Gastrocnemius medialis (tissue), 4 donors: Measurements from ENCODE around the gene CLEC2L. TPM values are rescaled to one million over a fixed set of nuclear protein-coding genes. Genes with fewer than 3 reads are reported as not detected.

Experiments
- ATAC-seq, 2 donors: fragments of 150-250 bp; one replicate each; pipeline ENCODE4 v1.9.1; 2016
- DNase-seq, 2 donors: peaks; one replicate each; pipeline ENCODE4 v3.0.0-alpha.2; 2019
- H3K27ac ChIP-seq, 4 donors: fragments of 200-600 bp; sonication (generic); 1 replicate in 1 of 4; 2 replicates in 3 of 4; pipeline ENCODE4 v1.5.1; 2016 to 2018; ENCODE audit warnings: mild to moderate bottlenecking in 2 of 4, moderate library complexity in 1 of 4
- H3K27me3 ChIP-seq, 3 donors: fragments of 200-600 bp; sonication (generic) in 2 of 3; 1 replicate in 1 of 3; 2 replicates in 2 of 3; pipeline versions ENCODE4 v1.5.1 to v1.6.0; 2016 to 2019; ENCODE audit warnings: mild to moderate bottlenecking in 1 of 3, moderate library complexity in 1 of 3
- H3K36me3 ChIP-seq, 2 donors: fragments of 200-600 bp; sonication (generic) in 1 of 2; one replicate each; pipeline ENCODE4 v1.5.1; 2017 to 2018
- H3K4me1 ChIP-seq, 2 donors: fragments of 200-600 bp; sonication (generic) in 1 of 2; one replicate each; pipeline ENCODE4 v1.5.1; 2016 to 2017; ENCODE audit warnings: mild to moderate bottlenecking in 2 of 2
- H3K4me3 ChIP-seq, 4 donors: fragments of 200-600 bp; sonication (generic) in 3 of 4; 1 replicate in 1 of 4; 2 replicates in 3 of 4; pipeline ENCODE4 v1.5.1; 2016 to 2019; ENCODE audit warnings: mild to moderate bottlenecking in 2 of 4
- H3K9me3 ChIP-seq, 3 donors: fragments of 200-600 bp; sonication (generic) in 2 of 3; 1 replicate in 1 of 3; 2 replicates in 2 of 3; pipeline ENCODE4 v1.5.1; 2016 to 2019
- CTCF ChIP-seq, 5 experiments: fragments of 450-650 bp in 3 of 5; fragments of 200-600 bp in 2 of 5; sonication (generic) in 2 of 5; IDR thresholded peaks in 4 of 5; conservative IDR thresholded peaks in 1 of 5; 1 replicate in 4 of 5; 2 replicates in 1 of 5; pipeline ENCODE4 v1.5.1; 2016 to 2019; ENCODE audit warnings: antibody characterized with exemption in 5 of 5, mild to moderate bottlenecking in 3 of 5, moderate library complexity in 3 of 5
- POLR2A ChIP-seq, 2 donors: fragments of 450-650 bp; IDR thresholded peaks; one replicate each; pipeline ENCODE4 v1.6.1; 2017; ENCODE audit warnings: antibody characterized with exemption in 2 of 2, mild to moderate bottlenecking in 2 of 2, moderate library complexity in 2 of 2
- in situ Hi-C, 4 donors: fragments of 200-750 bp; cut with MboI; loops; one replicate each; pipeline versions ENCODE4 v1.15.0 to v1.8.0; 2017; ENCODE audit warnings: low sequenced_read_pairs in 4 of 4
- intact Hi-C: fragments of 100-400 bp; cut with DNase I; formaldehyde crosslinking; loops from one replicate; pipeline ENCODE4 v1.15.1; 2023; ENCODE audit warnings: low total_unique reads
- total RNA-seq, 4 donors: library from RNA; depleted of rRNA; stranded (reverse); fragments of >200 nt; gene quantifications; one replicate each; pipeline versions ENCODE4 v1.1.0 to v1.2.3, GENCODE V29; 2016

Gene CLEC2L
- total RNA-seq, 4 donors from 2014 or later = 0.18 TPM; not detected in 3

GRCh38 chr7:139481364-139481763 is 42.1 kb upstream of the CLEC2L start:
- in situ Hi-C loops (loop anchor here in 1 of 4 donors (25.0 kb wide), 1 partner anchor 331 kb away; no protein-coding TSS in a partner anchor), intact Hi-C loops (no loop called here)
- ATAC-seq = no peak
- Histone ChIP-seq H3K27me3 (peaks cover 28 to 39% (median 33%) of the 10 kb centered on the region in 3 donors), H3K4me1 (peaks cover 0 to 8% of the 10 kb centered on the region in 2 donors), H3K4me3 (no peak overlapping the region), H3K9me3 (no peaks in the 10 kb centered on the region), H3K36me3 (no peaks in the 10 kb centered on the region), H3K27ac (no peak overlapping the region)
- no peak for DNase-seq
- no peak for TF ChIP-seq POLR2A (IDR thresholded peaks at IDR 0.05)
- TF ChIP-seq CTCF (IDR thresholded peaks at IDR 0.05 in 4 of 5, conservative IDR thresholded peaks at IDR 0.05 in 1 of 5) = no peak

GRCh38 chr7:139482122-139482521 is 41.4 kb upstream of the CLEC2L start:
- no peak for ATAC-seq
- Histone ChIP-seq H3K27ac (no peak overlapping the region), H3K36me3 (no peaks in the 10 kb centered on the region), H3K27me3 (peaks cover 28 to 39% (median 33%) of the 10 kb centered on the region in 3 donors), H3K9me3 (no peaks in the 10 kb centered on the region), H3K4me3 (no peak overlapping the region), H3K4me1 (peaks cover 0 to 8% of the 10 kb centered on the region in 2 donors)
- TF ChIP-seq POLR2A (IDR thresholded peaks at IDR 0.05) (no peak), CTCF (IDR thresholded peaks at IDR 0.05 in 4 of 5, conservative IDR thresholded peaks at IDR 0.05 in 1 of 5) (no peak)
- intact Hi-C loops = no loop called here
- in situ Hi-C loops = loop anchor here in 1 of 4 donors (25.0 kb wide), 1 partner anchor 330 kb away; no protein-coding TSS in a partner anchor
- DNase-seq = no peak

GRCh38 chr7:139482662-139483466 is 40.6 kb upstream of the CLEC2L start:
- no peak for TF ChIP-seq CTCF (IDR thresholded peaks at IDR 0.05 in 4 of 5, conservative IDR thresholded peaks at IDR 0.05 in 1 of 5)
- TF ChIP-seq POLR2A (IDR thresholded peaks at IDR 0.05) = no peak
- Histone ChIP-seq H3K27me3 (peaks cover 28 to 39% (median 33%) of the 10 kb centered on the region in 3 donors), H3K27ac (no peak overlapping the region), H3K9me3 (no peaks in the 10 kb centered on the region), H3K4me3 (peak overlapping the region; percentile 17 to 44 (median 36)), H3K4me1 (peaks cover 0 to 8% of the 10 kb centered on the region in 2 donors), H3K36me3 (no peaks in the 10 kb centered on the region)
- ATAC-seq = no peak
- in situ Hi-C loops = loop anchor here in 1 of 4 donors (25.0 kb wide), 1 partner anchor 329 kb away; no protein-coding TSS in a partner anchor
- intact Hi-C loops = no loop called here
- no peak for DNase-seq

- in situ Hi-C loops = loop anchor here in 1 of 4 donors (25.0 kb wide), 1 partner anchor 325 kb away; no protein-coding TSS in a partner anchor
- Histone ChIP-seq H3K27ac (no peak overlapping the region), H3K4me1 (peaks cover 0 to 8% of the 10 kb centered on the region in 2 donors), H3K27me3 (peaks cover 14 to 25% (median 20%) of the 10 kb centered on the region in 3 donors), H3K9me3 (peaks cover 0 to 2% (median 0%) of the 10 kb centered on the region in 3 donors), H3K36me3 (no peaks in the 10 kb centered on the region), H3K4me3 (no peak overlapping the region)
- no peak for DNase-seq
- no peak for ATAC-seq
- intact Hi-C loops = no loop called here
- TF ChIP-seq CTCF (IDR thresholded peaks at IDR 0.05 in 4 of 5, conservative IDR thresholded peaks at IDR 0.05 in 1 of 5) (no peak), POLR2A (IDR thresholded peaks at IDR 0.05) (no peak)
Measured at GRCh38 chr7:139487366-139488080, 36.0 kb upstream of the CLEC2L start.
